GM19467 (cell line): Measurements from ENCODE around the gene SNCAIP.
"Not testable (repeated sequence)": the region's sequence is repeated elsewhere in the genome, so short reads cannot be mapped to it uniquely, and the experiment has no call there.

Experiments used
- ATAC-seq: cut with Tn5 transposase; IDR thresholded peaks from one replicate; pipeline ENCODE4 v1.9.1; 2021; ENCODE audit warnings: mild to moderate bottlenecking, moderate library complexity; ENCODE audit not compliant: unreplicated experiment

Gene SNCAIP

DNA sequence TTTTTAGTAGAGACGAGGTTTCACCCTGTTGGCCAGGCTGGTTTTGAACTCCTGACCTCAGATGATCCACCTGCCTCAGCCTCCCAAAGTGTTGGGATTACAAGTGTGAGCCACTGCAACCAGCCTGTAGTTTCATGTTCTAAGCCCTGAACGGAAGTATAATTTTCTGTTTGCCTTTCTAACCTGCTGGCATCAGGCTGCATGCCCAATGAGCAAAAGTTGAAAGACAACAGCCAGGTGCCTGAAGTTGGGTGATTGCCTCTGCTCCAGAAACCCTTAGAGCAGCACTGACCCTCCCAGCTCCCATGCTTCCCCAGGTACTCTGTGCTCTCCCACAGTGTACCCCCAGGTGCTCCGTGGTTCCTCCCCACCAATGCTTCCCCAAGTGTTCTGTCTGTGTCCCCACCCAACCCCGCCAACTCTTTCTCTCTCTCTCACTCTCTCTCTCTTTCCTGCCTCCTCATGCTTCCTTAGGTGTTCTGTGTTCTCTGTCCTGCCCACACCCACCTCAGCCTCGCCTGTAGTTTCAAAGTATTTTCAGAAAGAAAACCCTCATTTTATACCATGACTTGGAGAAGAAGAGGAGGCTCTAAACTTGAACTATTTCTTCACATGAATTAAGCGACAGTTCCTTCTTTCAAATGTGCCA is 145.3 kb downstream of the SNCAIP start:
- ATAC-seq, result no peak

DNA sequence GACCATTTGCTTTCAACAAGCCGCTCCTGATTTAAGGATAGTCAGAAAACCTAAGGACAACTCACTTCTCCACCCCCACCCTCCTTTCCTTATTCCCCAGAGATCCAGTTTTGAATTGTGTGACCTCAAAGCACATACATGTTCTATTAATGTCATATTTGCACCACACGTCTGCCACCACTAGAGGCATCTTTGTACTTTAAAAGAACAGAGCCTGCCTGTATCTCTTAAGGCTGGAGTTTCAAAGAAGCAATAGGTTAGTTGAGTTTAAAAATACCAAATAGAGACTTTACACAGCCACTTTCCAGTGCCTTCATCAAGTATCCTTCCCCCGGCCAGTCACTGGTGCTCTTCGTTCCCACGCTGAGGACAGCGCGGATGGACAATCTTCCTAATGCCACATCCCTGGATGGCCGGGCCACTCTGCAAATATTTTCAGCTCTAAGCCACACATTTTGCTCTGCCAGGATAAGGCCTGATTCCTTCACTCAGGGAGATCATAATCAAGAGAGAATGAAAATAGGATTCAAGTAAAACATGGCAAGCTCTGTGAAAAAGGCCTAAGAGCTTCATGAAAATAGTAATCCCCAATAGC is 146.3 kb downstream of the SNCAIP start:
- peak; percentile 65 for ATAC-seq

DNA sequence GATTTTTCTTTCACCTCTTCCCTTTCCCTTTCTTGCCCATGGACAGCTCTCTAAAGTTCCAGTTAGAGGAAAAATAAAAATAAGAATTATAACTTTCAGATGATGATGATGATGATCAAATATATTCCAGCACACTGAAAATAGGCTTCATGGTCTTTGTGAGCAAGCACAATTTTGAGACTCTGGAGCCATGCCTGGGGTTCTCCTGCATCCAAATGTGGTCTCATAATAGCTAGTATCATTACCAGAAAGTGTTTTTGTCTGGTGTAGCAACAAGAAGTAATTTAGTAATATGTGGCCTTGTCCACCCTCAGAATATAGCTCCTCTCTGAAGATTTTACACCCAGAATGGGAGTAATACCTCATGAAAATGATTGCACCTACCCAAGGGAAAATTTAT is 150.4 kb downstream of the SNCAIP start:
- ATAC-seq, result no peak

DNA sequence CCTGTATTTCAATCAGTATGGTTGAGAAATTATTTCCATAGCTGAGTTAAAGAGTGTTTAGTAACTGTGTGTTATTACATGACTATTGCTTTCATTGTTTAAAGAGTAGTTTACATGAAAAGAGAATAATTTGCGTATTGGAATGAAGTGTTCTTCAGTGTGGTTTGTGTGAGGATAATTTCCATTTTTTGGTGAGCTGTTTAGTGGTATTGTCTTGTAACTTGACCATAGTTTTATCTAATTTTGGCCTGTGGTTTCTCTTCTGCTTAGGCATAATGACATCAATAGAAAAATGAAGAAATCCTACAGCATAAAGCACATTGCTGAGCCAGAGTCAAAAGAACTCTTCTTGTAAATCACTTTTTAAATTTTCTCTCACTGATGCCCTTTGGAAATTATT is 151.2 kb downstream of the SNCAIP start:
- no peak for ATAC-seq

DNA sequence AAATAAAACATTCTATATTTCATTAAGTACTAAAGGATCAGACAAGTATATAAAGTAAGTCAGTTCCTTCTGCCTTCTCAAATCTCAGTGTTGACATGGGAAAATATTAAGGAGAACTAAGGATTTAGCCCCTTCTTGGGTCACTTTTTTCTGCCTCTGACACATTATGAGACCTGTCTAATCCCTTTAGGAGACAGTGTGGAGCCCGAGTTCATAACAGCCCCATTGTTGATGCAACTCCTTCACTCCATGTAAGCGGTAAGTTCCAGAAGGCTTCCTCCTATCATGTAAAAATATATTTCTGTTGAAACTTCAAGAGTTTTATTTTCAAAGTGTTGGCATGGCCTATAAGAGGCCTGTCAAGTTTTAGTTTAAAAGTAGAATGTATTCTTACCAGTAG is 152.2 kb downstream of the SNCAIP start:
- no peak for ATAC-seq

DNA sequence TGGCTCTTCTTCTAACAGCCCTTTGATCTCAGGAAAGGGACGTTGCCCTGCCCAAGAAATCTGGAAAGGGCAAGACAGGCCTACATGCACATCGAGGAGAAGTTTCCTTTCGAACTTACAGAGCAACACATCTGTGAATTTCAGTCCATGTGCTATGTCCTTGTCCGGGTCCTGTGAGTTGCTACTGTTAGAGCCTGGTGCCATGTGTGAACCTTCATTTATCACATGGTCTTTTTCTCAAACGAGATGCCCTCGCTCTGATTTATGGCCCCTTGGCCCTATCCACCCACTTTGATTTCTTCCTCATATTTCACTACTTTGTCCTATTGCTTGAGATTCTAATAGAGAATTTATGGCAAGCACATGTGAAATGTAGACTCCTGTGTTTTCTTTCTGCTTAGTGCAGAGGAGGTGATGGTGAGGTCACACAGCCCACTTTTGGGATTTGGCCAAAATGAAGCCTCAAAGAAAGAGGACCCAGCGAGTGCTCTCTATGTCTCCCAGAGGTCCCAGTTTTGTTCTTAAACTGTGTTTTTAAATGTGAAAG is 153.1 kb downstream of the SNCAIP start:
- ATAC-seq, result no peak

DNA sequence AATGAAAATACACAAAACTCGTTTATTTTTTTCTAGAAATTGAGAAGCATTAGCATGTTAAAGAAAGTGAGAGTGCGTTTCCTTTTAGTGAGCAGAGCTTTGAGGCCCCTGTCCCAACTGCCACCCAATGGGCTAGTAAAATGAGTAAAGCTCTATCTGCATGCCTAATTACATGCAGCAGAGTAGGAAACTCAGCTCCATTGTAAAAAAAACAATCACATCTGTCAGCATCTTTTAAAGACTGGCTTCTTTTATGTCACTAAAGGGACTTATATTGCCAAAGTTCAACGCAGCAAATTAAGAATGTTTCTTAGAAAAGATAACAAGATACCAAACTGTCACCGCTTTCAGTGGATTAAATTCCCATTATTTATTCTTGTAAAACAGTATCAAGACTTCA is 154.0 kb downstream of the SNCAIP start:
- ATAC-seq, result no peak

DNA sequence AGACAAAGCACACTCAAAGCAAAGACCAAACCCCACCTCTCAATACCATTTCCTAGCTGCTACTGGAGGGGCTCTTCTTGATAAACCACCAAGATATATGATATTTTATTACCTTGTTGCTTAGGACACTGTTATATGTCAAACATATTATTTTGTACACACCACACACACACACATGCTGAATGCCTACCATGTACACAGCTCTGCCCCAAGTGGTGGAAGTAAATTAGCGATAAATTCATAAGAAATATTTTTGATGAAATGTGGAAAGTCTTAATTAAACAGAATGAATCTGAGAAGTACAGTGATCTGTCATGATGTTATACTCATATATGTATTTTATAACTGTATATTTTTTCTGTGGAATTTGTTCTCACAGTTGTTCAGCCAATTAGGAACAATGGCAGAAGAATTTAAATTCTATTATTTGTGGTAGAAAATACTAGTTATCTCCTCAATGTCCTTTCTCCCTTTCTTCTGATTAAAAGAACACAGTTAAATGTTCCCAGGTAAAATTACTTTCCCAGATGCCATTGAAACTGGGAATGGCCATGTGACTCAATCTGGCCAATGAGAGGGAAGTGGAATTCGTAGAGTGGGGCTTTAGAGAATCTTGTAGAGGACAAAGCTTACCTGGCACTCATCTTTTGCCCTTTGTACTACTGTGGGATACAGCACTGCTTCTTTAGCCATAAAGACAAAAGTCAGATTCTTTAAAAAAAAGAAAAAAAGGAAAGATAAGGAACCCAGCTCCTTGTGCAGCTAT is 156.5 kb downstream of the SNCAIP start:
- ATAC-seq, result no peak

DNA sequence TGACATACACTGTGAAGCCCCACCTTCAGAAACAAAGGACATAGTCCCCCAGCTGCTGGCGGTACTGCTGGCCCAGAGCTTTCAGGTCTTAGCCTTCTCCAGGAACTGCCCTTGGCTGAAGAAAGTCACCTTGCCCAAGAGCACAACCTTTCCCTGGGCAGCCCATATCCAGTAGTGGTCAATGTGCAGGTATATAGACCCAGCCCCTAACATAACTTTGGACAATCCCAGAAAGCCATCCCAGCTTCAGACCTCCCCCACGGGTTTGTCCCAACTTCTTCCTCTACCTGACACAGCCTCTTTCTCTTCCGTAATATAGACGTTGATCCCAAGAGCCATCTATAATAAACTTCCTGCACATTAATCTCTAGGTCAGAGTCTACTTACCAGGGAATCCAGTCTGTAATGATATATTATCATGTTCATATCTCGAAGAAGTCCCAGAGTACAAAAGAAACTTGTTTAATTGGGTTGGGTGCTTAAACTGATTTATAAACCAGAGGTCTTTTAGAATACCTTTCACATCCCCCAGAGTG is 157.4 kb downstream of the SNCAIP start:
- no peak for ATAC-seq

DNA sequence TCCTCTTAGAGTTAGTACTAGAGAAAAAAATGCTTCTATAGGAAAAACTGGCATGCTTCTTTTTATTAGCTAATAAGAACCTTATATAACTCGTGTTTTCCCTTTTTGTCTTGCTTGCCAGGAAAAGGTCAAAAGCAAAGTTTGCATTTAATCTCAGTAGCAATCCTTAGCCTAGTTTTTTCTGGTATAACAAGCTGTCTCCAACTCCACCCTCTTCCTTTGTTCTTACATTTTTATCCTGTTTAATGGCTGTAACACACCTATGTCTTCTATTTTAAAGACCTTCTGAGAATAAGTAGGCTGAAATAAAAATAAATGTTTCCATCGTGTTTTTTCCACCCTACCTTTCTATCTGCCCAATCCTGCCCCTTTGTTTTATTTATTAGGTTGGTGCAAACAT is 158.3 kb downstream of the SNCAIP start:
- ATAC-seq, result no peak

DNA sequence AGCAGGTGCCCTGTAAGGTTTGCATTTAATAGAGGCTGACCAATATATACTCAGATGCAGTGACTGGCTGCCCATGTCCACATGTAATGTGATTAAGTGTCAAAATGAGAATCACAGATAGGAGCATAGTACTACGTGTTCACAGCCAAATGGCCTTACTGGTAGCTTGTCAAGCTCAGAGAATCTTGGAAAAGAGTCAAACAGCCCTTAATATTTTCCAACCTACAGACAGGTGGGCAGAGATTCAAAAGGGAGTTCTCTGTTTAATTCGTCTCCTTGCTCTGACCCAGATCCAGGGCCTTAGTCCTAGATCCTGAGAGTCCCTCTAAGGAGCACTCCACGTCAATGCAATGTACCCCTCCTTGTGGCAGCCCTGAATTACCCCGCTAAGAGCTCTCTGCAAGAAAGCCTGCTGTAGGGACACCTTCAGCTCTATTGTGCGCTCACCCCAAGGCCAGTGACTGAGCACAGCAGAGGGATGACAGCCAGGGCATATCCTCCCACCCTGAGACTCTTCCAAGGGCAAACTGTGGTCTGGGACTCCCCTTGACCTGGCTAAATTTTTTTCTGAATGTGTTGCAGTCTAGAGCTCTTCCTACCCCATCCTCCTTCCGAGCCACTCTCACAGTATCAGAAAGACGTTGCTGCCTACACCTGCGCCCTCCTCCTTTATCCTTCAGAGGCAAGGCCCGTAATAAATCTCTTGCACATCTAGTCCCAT is 159.2 kb downstream of the SNCAIP start:
- no peak for ATAC-seq

DNA sequence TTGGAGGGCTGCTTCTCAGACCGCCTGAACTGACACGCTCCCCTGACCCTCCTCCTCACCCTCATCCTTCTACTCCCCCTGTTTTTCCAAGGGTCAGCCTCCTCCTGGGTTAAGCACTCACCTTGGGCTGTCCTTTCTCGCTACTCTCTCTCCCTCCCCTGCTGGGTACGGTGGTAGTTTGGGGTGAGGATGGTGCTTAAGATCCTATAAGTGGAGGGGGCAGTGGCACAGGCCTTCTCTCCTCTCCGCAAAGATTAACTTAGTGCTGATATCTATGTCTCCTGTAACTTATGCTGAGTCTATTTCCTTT is 159.7 kb downstream of the SNCAIP start:
- ATAC-seq, result no peak

DNA sequence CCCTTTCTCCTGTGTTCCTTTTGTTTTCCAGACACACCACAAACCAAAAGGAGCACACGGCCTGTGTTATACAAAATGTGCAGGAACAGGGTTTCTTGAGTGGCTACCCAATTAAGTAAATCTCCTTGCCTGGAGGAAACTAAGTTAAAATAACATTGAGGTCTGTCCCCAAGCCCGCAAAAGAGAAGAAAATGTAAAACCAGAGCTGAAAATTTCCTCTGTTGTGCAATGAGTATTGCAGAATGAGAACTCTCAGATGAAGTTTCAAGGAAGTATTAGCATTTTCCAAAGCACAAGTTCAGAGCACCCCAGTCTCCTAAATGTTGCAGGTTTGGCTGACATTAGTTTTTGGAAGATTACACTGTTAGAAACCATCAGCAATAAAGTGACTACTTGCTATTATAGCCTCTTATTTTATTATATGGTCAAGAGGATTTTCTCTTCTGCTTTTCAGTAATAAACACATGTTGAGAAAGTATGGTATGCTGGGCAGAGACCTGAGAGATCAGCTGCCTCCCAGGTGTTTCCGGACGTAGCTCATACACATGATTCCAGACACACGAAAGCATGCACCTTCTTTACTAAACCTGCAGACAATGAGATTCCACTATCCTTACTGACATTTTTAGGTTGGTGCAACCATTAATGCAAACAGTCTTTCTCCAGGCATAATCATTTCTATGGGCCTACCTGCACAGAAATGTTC is 161.3 kb downstream of the SNCAIP start:
- no peak for ATAC-seq

DNA sequence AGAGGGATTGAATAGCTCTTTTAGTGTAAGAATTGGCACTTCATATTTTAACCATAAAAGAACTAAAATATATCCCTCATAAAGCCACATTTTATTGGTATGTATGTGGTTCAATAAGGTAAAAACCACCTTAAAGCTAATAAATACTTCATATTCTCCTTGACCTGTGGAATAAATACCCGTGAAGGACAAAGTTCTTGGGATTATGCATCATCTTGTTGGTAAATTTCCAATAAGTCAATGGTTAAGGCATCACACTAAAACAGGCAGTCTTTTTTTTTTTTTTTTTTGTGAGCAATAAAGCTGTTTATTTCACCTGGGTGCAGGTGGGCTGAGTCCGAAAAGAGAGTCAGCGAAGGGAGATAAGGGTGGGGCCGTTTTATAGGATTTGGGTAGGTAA is 161.9 kb downstream of the SNCAIP start:
- no peak for ATAC-seq

DNA sequence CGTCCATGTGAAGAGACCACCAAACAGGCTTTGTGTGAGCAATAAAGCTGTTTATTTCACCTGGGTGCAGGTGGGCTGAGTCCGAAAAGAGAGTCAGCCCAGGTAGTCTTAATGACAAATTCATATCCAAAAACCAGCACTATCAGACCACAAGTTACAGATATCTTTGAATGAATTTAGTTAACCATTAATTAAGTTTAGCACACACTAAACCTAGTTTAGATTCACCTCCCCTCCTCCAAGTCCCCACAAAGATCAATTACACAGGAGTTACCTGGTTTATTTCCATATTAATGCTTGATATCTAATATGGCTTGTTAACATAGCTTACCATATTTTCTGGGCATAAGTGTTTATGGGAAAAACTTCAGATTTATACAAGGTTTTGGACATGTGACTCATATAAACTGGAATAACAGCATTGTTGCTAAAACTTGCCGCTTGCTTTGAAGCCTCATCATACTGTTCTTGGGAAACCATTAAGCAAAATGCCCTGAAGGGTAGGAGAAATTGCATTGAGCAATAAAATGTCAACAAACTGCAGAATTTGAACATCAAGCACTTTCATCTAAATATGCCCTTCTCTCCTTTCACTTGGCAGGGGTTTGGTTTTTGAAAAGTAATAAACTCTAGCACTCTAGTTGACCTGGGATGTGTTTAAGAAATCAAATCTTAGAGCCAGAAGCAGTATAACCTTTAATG is 166.9 kb downstream of the SNCAIP start:
- ATAC-seq, result no peak

DNA sequence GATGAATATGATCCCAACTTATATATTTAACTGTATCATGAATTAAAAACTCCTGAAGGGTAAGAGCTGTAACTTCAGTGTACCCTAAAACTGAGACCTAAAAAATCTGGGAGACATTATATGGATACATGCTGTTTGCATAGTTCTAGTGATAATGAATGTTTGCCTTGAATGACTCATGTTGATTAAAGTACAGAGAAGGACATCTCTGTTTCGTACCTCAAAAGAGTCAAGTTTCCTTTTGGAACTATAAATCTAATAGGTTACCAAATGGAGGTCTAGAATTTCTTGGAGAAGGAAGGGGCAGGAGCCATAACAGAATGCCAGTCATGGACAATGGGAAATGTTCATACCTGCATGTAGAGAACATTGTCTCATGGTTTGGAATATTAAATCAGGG is 168.1 kb downstream of the SNCAIP start:
- ATAC-seq, result no peak

DNA sequence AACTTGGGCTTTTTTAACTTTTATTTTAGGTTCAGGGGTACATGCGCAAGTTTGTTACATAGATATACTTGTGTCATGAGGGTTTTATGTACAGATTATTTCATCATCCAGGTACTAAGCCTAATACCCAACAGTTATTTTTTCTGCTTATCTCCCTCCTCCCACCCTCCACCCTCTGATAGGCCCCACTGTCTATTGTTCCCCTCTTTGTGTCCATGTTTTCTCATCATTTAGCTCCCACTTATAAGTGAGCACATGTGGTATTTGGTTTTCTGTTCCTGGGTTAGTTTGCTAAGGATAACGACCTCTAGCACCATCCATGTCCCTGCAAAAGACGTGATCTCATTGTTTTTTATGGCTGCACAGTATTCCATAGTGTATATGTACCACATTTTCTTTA is 172.1 kb downstream of the SNCAIP start:
- no peak for ATAC-seq

DNA sequence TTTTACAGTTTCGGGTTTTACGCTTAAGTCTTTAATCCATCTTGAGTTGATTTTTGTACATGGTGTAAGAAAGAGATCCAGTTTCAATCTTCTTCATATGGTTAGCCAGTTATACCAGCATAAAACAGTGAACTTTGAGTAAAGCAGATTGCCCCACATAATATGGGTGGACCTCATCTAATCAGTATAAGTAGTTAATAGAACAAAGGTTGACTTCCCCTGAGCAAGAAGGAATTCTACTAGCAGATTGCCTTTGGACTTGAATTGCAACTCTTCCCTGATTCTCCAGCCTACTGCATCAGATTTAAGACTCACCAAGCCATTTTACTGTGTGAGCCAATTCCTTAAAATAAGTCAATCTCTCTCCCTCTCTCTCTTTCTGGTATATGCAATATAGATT is 173.2 kb downstream of the SNCAIP start:
- ATAC-seq, result no peak

DNA sequence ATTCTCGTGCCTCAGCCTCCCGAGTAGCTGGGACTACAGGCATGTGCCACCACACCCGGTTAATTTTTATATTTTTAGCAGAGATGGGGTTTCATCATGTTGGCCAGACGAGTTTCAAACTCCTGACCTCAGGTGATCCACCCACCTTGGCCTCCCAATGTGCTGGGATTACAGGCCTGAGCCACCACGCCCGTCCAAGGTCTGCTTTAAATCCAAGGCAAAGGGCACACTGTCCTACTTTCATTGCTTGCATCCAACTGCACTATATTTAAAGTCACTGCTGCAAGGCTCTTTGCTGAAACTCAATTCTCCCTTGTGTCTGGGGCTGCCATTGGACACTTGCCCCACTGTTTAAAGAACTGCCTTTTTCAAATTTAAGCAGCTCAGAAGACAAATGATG is 174.6 kb downstream of the SNCAIP start:
- not testable (repeated sequence) for ATAC-seq

DNA sequence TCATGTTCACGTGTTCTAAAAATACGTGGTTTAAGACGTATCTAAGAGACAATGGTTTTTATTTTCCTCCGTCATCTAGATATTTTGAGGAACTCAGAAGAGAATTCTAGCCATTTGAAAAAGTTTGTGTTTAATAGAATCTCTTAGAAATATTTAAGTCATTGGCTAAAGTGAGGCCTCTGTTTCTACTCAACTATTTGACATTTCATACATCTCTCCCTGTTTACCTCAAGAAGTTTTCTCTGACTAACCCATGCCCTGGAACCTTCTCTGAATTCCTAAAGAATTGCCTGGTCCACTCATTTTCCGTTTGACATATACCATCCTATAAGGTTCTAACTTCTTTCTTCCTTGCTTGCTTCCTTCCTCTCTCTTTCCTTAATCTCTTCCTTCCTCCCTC is 178.7 kb downstream of the SNCAIP start:
- no peak for ATAC-seq
